Measurements from ENCODE around the gene AGBL1. TPM values are rescaled to one million over a fixed set of nuclear protein-coding genes. Genes with fewer than 3 reads are reported as not detected.

AGBL1 gene
- total and polyA plus RNA-seq, 2 donors, result 1.5 TPM; not detected in 1

- H3K27ac ChIP-seq (ENCODE audit: low read depth), result no peak overlapping the region
- 61% methylated on average over 7 of the region's 7 CpGs for WGBS
- no peaks in the 10 kb centered on the region for H3K36me3 ChIP-seq (ENCODE audit: insufficient read depth)
- DNase-seq (ENCODE audit: extremely low spot score), result no peak
- no peak overlapping the region for H3K4me3 ChIP-seq (ENCODE audit: low read depth, low read length)
- H3K4me1 ChIP-seq (ENCODE audit: insufficient read depth), result no peaks in the 10 kb centered on the region
These were observed 566.3 kb downstream of the AGBL1 start for GRCh38 chr15:86645925-86646500.

- 93% methylated on average over 2 of the region's 2 CpGs for WGBS
- DNase-seq (ENCODE audit: extremely low spot score), result no peak
- Histone ChIP-seq H3K36me3 (ENCODE audit: insufficient read depth) (no peaks in the 10 kb centered on the region), H3K4me1 (ENCODE audit: insufficient read depth) (no peaks in the 10 kb centered on the region), H3K27ac (ENCODE audit: low read depth) (no peak overlapping the region), H3K4me3 (ENCODE audit: low read depth, low read length) (no peak overlapping the region)
These were observed 568.3 kb downstream of the AGBL1 start for GRCh38 chr15:86647810-86648440.

DNA sequence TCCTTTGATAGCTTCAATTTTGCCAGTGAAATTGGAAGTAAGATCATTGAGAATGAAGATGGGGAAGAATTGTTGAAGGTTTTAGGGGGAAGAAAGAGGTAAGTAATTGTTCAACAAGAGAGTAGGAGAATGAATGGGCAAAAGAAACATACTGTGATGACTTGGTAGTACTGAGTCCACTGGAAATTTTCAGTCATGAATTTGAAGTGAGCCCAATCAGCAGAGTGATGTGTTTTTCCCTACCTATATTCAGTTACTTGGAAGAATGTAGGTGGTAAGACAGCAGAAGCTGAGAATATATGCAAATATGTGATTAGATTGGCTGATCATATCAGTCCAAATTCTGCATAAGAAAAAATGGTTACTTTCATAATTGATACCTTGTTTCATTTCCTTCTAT lies 569.6 kb downstream of the AGBL1 start:
- H3K36me3 ChIP-seq (ENCODE audit: insufficient read depth), result no peaks in the 10 kb centered on the region

GRCh38 chr15:86650094-86650493 lies 570.4 kb downstream of the AGBL1 start:
- no peak for DNase-seq (ENCODE audit: extremely low spot score)
- Histone ChIP-seq H3K4me1 (ENCODE audit: insufficient read depth) (no peaks in the 10 kb centered on the region), H3K4me3 (ENCODE audit: low read depth, low read length) (no peak overlapping the region), H3K27ac (ENCODE audit: low read depth) (no peak overlapping the region), H3K36me3 (ENCODE audit: insufficient read depth) (no peaks in the 10 kb centered on the region)
- 67% methylated on average over 1 of the region's 1 CpG for WGBS

More for the DNA sequence above, 569.6 kb downstream of the AGBL1 start:
- no peak overlapping the region for H3K4me3 ChIP-seq (ENCODE audit: low read depth, low read length)
- DNase-seq (ENCODE audit: extremely low spot score), result no peak
- no peak overlapping the region for H3K27ac ChIP-seq (ENCODE audit: low read depth)
- no peaks in the 10 kb centered on the region for H3K4me1 ChIP-seq (ENCODE audit: insufficient read depth)

DNA sequence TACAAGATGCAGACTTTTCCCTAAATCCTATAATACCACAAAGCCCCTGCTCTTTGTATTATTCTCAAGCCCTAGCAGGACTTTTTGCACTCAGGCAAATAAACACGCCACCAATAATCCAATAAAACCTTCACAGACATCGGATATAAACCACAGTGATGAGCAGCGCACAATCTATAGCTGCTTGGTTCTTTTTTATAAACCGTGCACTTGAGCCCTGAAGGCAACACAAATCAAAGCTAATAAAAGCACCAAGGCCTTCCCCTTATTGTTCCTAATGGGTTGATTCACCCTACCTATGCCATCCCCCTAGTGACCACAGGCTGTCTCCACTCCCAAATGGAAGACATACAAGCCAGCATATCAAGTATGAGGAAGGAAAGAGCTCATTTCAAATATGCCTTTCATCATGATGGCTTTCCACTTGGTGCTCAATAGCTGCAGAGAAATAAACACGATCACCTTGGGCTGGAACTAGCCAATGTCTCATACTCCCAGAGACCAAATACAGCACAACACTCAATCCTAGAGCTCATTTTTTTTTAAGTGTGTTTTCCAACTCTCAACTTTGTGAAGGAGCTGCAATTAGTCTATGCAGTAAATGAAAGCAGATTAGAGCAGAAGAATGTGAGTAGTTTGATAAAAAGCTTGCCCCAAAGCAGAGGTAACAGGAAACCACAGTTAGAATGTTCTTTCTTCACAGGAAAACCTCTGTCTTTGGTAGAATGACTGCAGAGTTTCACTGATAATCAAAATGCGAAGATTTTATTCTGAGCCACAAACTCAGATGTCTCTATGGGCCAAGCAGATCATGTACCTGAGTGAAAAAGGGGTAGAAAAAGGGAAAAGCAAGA lies 573.9 kb downstream of the AGBL1 start:
- no peaks in the 10 kb centered on the region for H3K36me3 ChIP-seq (ENCODE audit: insufficient read depth)
- no peaks in the 10 kb centered on the region for H3K4me1 ChIP-seq (ENCODE audit: insufficient read depth)
- H3K27ac ChIP-seq (ENCODE audit: low read depth), result no peak overlapping the region
- no peak for DNase-seq (ENCODE audit: extremely low spot score)
- WGBS, result 56% methylated on average over 6 of the region's 6 CpGs
- no peak overlapping the region for H3K4me3 ChIP-seq (ENCODE audit: low read depth, low read length)

DNA sequence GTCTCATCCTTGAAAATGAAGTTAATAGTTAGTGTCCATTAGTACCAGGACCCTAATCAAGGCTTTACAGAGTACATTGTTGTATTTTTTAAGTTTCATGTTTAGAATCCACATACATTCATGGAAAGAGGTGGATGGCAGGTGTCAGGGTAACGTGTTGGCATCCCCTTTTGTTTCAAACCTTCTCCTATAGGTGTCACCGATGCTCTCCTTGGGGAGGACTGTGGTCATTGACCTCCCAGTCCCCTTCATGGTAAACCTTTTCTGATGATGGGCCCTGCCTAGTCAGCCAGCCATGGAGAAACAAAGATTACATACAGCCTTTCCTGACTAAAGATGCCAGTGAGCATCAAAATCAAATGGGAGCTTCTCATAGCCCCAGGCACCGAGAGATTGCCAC lies 574.8 kb downstream of the AGBL1 start:
- 70% methylated on average over 3 of the region's 3 CpGs for WGBS
- no peak for DNase-seq (ENCODE audit: extremely low spot score)
- H3K27ac ChIP-seq (ENCODE audit: low read depth), result no peak overlapping the region
- no peak overlapping the region for H3K4me3 ChIP-seq (ENCODE audit: low read depth, low read length)
- no peaks in the 10 kb centered on the region for H3K4me1 ChIP-seq (ENCODE audit: insufficient read depth)
- no peaks in the 10 kb centered on the region for H3K36me3 ChIP-seq (ENCODE audit: insufficient read depth)

DNA sequence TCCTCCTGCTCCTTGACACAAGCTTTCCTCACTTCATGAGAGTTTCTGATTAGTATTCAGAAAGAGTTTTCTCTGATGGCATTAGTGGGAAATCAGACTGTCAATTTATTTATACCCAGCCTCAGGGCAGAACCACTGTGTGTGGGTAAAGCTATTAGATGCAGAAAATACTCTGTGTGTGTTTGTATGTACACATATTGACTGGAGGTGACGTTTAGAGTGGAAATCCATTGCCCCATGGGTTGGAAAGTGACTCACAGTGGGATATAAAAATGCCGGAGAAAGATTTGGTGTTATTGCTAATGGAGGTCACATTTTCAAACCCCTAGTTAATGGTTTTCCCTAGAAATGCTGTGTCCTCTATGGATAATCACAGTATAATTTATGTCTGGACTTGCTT lies 577.6 kb downstream of the AGBL1 start:
- no peak for DNase-seq (ENCODE audit: extremely low spot score)
- Histone ChIP-seq H3K4me1 (ENCODE audit: insufficient read depth) (no peaks in the 10 kb centered on the region), H3K4me3 (ENCODE audit: low read depth, low read length) (no peak overlapping the region), H3K27ac (ENCODE audit: low read depth) (no peak overlapping the region), H3K36me3 (ENCODE audit: insufficient read depth) (no peaks in the 10 kb centered on the region)
- WGBS, result 81% methylated on average over 2 of the region's 2 CpGs

GRCh38 chr15:86659724-86660411 lies 580.2 kb downstream of the AGBL1 start:
- no peaks in the 10 kb centered on the region for H3K4me1 ChIP-seq (ENCODE audit: insufficient read depth)
- 77% methylated on average over 5 of the region's 5 CpGs for WGBS
- no peak overlapping the region for H3K4me3 ChIP-seq (ENCODE audit: low read depth, low read length)
- no peak for DNase-seq (ENCODE audit: extremely low spot score)
- H3K36me3 ChIP-seq (ENCODE audit: insufficient read depth), result no peaks in the 10 kb centered on the region
- no peak overlapping the region for H3K27ac ChIP-seq (ENCODE audit: low read depth)

DNA sequence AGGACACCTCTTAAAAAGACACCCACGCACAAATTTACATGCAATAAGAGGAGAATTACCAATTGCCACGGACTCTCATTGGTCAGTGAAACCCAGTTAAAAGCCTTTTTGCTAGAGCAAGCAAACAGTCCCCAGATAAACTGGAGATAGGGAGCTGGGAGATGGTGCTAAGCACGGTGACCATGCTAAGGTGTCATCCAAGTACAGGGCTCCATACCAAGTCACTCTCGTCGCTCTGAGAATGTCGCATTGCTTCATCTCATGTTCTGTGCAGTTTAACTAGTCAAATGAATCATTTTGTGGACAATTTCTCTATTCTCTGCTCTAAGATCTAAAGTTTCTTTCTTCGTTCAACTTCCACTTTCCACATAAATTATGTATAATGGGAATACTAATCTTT lies 581.9 kb downstream of the AGBL1 start:
- DNase-seq (ENCODE audit: extremely low spot score), result no peak
- Histone ChIP-seq H3K36me3 (ENCODE audit: insufficient read depth) (no peaks in the 10 kb centered on the region), H3K4me1 (ENCODE audit: insufficient read depth) (no peaks in the 10 kb centered on the region), H3K27ac (ENCODE audit: low read depth) (no peak overlapping the region), H3K4me3 (ENCODE audit: low read depth, low read length) (no peak overlapping the region)
- 82% methylated on average over 7 of the region's 7 CpGs for WGBS

DNA sequence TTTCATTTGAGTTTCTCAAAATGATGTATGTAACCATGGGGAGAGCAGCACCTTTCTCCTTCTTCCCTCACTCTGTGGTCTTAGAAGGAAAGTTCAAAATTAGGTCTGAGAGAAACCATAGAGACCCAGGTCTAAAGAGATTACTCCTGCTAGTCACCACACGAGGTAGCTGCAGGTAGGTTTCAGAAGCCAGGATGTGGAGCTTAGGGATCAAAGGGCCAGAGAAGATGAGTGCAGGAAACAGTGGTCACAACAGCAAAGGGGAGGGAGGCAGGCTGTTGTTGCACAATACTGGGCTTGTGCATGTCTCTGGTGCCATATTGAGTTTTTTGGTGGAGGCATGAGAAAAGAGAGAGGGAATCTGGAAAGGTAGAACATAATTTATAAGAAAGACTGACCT lies 583.6 kb downstream of the AGBL1 start:
- WGBS, result 44% methylated on average over 1 of the region's 1 CpG
- H3K4me1 ChIP-seq (ENCODE audit: insufficient read depth), result no peaks in the 10 kb centered on the region

DNA sequence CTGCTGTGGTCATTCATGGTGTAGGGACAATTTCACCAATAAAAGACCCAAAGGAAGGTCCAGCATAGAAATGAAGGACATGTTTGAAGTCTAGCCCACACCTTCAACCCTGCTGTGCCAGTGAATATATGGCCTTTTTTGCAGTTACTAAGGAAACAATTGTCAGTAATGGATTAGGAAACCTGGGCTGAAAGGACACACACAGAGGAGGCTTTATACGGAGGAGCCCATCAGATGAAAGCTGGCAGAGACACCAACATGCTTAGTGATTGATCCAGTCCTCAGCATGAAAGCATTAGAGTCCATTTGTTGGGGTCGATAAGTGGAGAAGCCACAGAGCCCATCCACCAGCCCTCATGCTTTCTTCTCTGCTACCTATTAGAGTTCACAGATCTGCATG lies 584.3 kb downstream of the AGBL1 start:
- no peak for DNase-seq (ENCODE audit: extremely low spot score)
- Histone ChIP-seq H3K4me3 (ENCODE audit: low read depth, low read length) (no peak overlapping the region), H3K27ac (ENCODE audit: low read depth) (no peak overlapping the region), H3K36me3 (ENCODE audit: insufficient read depth) (no peaks in the 10 kb centered on the region), H3K4me1 (ENCODE audit: insufficient read depth) (no peaks in the 10 kb centered on the region)
- WGBS, result 43% methylated on average over 2 of the region's 2 CpGs

More for the DNA sequence above, 583.6 kb downstream of the AGBL1 start:
- H3K4me3 ChIP-seq (ENCODE audit: low read depth, low read length), result no peak overlapping the region
- no peaks in the 10 kb centered on the region for H3K36me3 ChIP-seq (ENCODE audit: insufficient read depth)
- no peak overlapping the region for H3K27ac ChIP-seq (ENCODE audit: low read depth)
- DNase-seq (ENCODE audit: extremely low spot score), result no peak

GRCh38 chr15:86664581-86664980 lies 584.9 kb downstream of the AGBL1 start:
- H3K4me1 ChIP-seq (ENCODE audit: insufficient read depth), result no peaks in the 10 kb centered on the region
- no peak for DNase-seq (ENCODE audit: extremely low spot score)
- 95% methylated on average over 1 of the region's 1 CpG for WGBS
- H3K36me3 ChIP-seq (ENCODE audit: insufficient read depth), result no peaks in the 10 kb centered on the region
- H3K27ac ChIP-seq (ENCODE audit: low read depth), result no peak overlapping the region
- no peak overlapping the region for H3K4me3 ChIP-seq (ENCODE audit: low read depth, low read length)

GRCh38 chr15:86676002-86676401 lies 596.3 kb downstream of the AGBL1 start:
- no peaks in the 10 kb centered on the region for H3K36me3 ChIP-seq (ENCODE audit: insufficient read depth)
- 94% methylated on average over 4 of the region's 4 CpGs for WGBS
- DNase-seq (ENCODE audit: extremely low spot score), result no peak
- no peak overlapping the region for H3K27ac ChIP-seq (ENCODE audit: low read depth)
- H3K4me1 ChIP-seq (ENCODE audit: insufficient read depth), result no peaks in the 10 kb centered on the region
- no peak overlapping the region for H3K4me3 ChIP-seq (ENCODE audit: low read depth, low read length)

Measured in urinary bladder (tissue), 4 donors.